ENCODE results near the gene TRIM9.

TRIM9 gene

GRCh38 chr14:51092965-51093364 is 1.9 kb downstream of the TRIM9 start:
- DNase-seq = no peak

GRCh38 chr14:51089278-51089677 is 5.6 kb downstream of the TRIM9 start:
- DNase-seq = no peak

DNA sequence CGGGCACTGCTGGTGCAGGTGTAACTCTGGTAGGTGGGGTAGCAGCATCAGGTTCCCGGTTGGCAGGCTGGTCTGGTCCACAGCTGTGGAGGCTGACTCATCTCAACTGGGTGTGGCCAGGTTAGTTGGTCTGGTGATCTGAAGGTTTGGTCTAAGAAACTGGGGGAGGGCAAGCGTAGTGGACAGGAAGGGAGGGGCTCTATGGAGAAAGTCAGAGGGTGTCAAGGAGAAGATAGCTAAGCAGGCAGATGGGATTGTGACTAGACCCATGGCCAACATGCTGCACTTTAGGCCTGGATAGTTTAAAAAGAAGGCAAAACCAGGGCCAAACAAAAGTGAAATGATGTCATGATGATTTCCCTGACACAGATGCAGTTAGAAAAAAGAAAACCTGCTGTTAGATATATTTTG is 7.9 kb downstream of the TRIM9 start:
- DNase-seq = no peak

DNA sequence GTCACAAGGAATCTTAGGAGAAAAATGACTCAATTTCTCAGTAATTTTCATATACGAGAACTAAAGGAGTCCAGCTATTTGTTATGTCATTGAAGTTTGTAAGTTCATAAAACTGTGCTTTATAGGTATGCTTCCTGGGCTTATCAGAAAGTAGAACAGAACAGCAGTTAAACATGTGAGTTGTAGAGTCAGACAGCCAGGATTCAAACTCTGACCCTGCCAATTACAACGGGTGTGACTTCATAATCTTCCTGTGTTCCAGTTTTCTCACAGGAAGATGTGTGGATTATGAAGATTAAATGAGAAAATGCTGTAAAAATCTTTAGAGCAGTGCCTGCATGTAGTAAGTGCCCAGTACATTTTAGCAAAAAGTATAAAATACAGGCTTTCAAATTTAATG is 8.9 kb downstream of the TRIM9 start:
- no peak for DNase-seq

DNA sequence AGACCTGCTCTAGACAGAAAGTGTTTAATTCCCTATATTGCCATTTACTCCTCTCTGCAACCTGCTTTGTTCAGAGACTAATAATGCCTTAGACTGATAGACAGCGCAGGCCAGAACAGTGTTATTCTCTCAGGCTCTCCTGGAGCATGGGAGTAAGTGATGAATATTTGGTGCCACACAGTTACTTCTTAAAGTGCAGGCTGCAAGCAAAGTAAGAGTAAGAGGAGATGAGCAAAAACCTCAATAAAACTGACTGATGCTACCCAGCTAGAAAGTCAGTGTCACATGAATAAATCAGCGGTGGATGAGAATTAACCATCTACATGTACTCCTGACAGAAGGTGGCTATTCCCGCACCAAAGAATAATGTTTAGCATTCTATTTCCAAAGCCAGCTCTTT is 9.9 kb downstream of the TRIM9 start:
- no peak for DNase-seq

DNA sequence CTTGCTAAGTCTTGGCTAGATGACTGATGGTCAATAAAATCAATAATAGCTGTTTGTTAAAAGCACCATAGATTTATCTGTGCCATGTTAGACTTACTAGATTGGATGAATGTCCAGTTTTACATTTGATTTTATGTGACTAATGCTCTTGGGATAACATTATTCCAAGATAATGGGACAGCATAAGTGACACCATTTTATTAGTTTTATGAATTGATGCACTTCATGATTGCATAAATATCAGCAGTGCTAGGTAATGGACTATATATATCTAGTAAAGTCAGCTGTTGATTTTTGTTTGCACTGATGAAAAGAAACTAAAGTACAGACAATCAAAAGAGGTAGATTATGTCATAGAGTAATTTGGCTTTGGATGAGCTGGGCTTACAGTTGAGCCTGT is 10.4 kb downstream of the TRIM9 start:
- DNase-seq = no peak

DNA sequence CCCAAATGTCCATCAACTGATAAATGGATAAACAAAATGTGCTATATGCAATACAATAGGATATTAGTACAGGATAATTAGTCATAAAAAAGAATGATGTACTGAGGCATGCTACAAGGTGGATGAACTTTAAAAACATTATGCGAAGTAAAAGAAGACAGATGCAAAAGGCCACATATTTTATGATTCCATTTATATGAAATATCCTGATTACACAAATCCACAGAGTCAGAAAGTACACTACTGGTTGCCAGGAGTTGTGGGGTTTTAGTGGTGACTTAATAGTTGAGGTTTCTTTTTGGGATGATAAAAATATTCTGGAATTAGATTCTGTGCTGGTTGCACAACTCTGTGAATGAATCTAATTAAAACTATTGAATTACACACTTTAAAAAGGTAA is 12.6 kb downstream of the TRIM9 start:
- no peak for DNase-seq

DNA sequence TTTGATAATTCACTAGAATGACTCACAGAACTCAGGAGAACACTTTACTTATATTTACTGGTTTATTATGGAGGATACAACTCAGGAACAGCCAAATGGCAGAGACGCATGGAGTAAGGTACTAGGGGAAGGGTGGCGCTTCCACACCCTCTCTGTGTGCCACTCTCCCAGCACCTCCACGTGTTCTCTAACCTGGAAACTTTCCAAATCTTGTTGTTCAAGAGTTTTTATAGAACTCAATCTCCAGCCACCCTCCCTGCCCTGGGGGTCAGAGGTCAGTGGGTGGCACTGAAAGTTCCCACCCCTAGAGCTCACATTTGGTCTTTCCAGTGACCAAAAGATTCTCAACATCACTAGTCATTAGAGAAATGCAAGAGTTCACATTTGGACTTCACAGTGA is 13.2 kb downstream of the TRIM9 start:
- no peak for DNase-seq

GRCh38 chr14:51081209-51081608 is 13.7 kb downstream of the TRIM9 start:
- DNase-seq = no peak

DNA sequence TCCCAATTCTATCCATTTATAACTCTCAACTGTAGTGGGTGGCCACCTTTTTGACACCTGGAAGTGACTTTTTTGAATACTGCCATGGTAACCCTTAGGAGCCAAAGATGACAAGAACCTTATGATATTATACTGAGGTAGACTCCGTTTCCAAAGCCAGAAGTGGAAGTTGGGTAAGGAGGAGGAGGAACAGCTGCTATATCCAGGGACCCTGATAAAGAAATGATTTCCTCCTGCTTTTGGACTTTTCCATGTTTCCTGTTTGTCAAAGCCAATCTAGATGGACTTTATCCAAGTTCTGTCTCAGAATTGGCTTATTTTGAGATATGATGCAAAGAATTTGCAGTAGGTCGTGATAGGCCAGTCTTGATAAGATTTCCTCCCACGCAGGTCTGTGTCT is 14.3 kb downstream of the TRIM9 start:
- DNase-seq = no peak

DNA sequence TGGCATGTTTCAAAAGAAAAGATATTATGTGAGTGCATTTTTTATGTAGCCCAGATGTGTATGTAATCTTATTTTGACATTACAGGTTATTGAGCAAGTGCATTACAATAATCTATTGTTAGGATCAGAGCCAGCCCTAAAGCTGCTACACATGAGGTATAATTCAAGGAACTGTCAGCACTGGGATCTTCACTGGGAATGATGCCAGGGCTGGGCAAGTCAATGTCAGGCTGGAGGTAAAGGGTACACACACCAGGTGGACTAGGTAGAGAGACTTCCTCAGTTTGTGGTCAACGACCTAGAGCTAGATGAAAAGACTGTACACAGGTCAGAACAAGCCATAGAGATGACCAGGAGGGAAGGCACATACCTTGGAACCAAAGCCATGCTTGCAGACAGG is 15.4 kb downstream of the TRIM9 start:
- DNase-seq = no peak

GRCh38 chr14:51079085-51079484 is 15.8 kb downstream of the TRIM9 start:
- DNase-seq = no peak

DNA sequence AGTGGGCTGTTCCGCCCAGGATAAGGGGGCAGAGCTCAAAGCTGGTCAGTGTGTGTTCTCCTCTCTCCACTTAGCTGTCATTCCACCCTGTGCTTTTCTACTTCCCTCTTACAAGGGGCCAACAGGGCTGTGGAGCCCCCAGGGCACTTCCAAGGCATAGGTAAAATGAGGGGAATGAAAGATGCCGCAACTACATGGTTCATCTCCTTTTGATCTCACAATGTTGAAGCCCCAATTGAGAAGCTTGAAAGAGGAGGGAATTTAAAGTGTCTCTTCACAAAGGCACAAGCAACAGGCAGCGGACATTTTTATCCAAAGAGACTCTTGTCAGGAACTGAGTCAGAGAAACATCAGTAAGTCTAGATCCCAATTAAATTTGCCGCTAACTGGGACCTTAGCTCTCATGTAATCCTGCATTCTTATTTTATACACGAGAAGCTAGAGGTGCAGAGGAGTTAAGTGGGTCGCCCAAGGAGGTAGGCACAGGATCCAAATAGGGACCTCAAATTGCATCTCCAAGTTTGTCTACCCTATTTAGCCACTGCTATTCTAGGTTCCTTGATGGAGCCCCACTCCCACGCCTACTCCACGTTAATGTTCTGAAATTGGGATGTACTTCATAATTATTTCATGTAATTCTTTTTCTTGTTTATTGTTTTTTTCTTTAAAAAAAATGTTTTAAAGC is 20.1 kb downstream of the TRIM9 start:
- DNase-seq = no peak

- no peak for DNase-seq
These were observed 21.2 kb downstream of the TRIM9 start for GRCh38 chr14:51073731-51074130.

DNA sequence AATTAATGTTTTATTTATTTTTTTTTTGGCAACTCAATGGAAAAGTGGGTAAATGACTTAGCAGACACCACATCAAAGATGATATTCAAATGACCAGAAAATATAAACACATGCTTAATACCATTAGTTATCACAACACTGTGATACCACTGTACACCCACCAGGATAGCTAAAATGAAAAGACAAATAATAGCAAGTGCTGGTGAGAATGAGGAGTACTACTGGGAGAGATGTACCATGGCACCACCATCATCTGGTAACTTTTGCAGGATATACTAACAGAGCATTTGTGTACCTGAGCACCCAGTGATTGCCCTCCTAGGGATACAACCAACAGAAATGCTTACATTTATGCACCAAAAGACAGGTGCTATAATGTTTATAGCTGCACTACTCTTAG is 21.9 kb downstream of the TRIM9 start:
- DNase-seq = no peak

DNA sequence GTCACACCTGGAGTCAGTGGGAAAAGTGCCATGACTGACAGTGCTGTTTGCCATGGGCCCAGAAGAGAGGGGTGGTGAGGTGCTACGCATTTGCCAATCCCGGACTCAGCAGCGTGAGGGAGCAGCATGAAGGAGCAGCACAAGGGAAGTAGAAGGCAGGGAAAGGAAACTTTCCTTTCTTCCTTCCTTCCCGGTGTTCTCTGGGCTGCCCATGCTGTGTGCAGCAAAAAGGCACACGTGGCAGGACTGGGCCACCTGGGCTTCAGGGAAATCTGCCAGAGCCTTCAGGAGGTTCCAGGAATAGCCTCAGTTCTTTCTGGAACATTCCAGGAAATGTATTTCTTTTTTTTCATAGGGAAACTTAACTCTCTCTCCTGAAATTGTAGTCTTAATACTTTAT is 23.0 kb downstream of the TRIM9 start:
- no peak for DNase-seq

DNA sequence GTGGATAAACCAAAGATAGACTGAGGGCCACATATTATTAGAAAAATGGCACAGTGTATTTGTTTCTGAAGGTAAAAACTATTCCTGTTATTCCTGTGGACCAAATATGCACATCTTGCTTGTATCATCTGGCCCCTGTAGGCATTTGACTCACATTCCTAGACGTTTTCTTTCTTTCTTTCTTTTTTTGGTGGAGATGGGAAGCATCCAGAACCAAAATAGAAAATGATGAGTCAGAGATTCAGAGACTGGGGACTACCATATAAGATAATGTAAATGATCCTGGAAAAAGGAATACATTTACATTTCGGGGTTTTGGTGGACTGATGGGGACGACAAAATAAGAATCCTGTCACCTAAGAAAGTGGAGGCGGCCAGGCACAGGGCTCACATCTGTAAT is 24.2 kb downstream of the TRIM9 start:
- no peak for DNase-seq

DNA sequence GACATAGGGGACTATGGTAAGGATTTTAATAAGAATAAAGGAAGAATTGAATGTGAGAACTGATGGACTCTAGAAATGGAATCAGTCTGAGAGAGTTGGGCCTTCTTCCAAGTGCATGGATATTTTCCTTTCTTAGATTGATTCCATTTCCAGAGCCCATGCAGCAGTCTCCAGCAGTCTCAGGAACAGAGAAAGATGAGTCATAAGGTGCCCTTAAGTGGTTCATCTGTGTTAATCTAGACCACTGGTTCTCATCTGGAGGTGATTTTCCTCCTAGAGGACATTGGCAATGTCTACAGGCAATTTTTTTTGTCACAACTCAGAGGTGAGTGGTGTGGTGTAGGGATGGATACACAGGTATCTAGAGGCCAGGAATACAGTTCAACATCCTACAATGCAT is 25.9 kb downstream of the TRIM9 start:
- no peak for DNase-seq

DNA sequence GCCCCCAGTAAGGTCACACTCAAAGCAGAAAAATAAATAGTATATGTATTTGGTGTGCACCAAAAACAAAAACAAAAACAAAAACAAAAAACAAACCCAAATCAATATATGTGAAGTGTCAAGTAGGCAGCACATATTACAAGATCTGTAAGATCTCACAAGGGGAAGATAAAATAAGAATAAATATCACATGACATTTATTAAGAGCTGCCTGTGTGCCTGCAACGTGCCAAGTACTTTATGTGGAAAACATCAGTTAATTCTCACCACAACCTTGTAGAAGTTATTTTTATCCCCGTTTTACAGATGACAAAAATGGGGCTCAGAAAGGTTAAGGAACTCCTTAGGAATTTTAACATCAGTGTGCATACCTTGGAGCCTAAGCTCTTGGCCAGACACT is 26.6 kb downstream of the TRIM9 start:
- DNase-seq = no peak

- no peak for DNase-seq
These were observed 27.6 kb downstream of the TRIM9 start for GRCh38 chr14:51067295-51067694.

- no peak for DNase-seq
These were observed 28.3 kb downstream of the TRIM9 start for GRCh38 chr14:51066576-51066975.

DNA sequence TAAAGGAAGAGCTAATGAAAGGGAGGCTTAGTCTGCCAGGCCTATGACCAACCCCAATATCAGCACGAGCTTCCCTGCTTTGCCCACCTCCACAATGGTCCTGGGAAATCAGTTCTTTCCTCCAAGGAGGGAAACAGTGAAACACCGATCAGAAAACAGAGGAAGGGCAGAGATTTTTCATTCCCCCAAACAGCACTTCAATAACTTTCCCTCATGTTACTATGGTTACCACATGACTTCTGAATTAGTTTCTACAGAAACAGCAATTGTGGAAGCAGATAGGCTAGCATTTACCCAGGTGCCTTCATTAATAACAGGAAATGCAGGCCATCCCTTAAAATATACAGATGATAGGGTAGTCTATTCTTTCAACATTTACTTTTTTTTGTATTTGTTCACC is 35.9 kb downstream of the TRIM9 start:
- DNase-seq = no peak

- no peak for DNase-seq
These were observed 36.5 kb downstream of the TRIM9 start for GRCh38 chr14:51058382-51058781.

GRCh38 chr14:51056421-51056820 is 38.5 kb downstream of the TRIM9 start:
- no peak for DNase-seq

GRCh38 chr14:51053157-51053556 is 41.7 kb downstream of the TRIM9 start:
- no peak for DNase-seq

DNA sequence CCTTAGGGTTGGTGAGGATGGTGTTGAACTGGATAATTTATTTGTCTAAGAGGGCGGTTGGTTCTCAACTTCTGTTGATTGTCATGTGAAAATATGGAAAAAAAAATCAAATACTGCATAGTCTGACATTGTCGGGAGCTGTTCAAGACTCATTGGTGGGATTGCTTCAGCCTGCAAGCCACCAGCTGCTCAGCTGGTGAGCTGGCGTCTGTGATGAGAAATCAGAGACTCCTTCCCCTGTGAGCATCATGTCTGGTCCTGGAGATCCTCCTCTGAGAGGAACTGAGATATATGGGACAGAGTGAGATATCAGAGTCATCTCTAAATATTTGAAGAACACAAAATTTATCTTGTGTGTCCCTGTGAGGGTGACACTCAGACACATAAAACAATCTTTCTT is 49.9 kb downstream of the TRIM9 start:
- DNase-seq = no peak

All from CD4-positive, alpha-beta T cell treated with Interferon alpha-2 for 1 hour (primary cell).